GM10847 (cell line): Measurements from ENCODE around the gene SF3B2.

Source experiments
- POLR2A ChIP-seq: IDR thresholded peaks from 2 replicates; pipeline ENCODE4 v1.6.1; 2011; ENCODE audit not compliant: insufficient read length; ENCODE audit errors: extremely low read depth

SF3B2 gene

DNA sequence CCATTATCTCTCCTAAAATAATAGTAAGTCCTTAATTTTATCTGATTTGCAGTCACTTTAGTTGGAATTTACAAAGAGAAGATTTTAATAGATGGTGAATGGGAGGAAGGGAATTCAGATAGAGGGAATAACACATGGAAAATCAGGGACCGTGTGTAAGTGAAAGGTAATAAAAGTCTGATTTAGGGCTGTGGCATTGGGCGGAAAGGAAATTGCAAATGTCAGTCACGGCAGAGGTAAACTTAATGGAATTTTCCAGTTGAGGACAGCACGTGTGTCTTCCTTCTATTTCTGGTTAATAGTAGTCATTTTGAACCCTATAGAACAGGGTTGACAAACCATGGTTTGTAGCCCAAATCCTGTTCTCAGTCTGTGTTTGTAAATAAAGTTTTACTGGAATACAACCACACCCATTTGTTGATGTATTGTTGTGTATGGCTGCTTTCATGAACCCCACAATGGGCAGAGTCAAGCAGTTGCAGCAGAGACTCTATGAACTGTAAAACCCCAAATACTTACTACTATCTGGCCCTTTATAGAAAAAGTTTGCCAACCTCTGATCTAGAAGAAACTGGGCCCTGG lies 52.0 kb downstream of the SF3B2 start:
- TF ChIP-seq POLR2A: no peak

DNA sequence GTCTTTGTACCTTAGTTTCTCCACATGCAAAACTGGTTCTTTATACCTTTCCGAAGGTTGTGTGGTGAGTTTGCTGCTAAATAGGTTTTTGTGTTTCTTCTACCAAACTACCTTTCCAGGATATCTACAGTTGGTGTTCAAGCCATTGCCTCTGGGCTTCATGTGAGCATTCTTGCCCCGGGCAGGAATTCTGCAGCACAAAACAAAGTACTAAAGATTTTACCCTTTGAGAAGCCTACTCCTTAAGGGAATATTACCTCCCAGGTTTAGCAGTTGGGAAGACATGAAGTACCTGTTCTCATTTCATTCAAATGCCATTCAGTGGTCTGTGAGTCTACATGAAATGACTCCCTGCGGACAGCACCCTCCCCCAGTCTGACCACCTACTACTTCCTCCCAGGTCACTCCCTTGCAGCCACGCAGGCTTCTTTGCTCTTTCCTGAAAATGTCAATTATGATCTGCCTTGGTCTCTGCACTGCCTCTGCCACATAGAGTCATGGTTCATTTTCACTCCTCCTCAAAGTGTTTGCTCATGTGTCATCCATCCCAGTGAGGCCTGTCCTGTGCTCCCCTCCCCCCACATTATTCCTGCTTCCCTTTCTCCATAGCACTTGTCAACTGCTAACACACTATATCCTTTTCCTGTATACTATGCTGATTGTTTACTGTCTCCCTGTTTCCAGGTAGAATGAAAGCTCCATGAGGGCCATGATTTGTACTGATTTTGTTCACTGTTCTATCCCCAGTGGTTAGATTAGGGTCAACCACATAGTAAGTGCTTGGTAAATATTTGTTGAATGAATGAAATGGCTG lies 54.8 kb downstream of the SF3B2 start:
- TF ChIP-seq POLR2A: no peak

DNA sequence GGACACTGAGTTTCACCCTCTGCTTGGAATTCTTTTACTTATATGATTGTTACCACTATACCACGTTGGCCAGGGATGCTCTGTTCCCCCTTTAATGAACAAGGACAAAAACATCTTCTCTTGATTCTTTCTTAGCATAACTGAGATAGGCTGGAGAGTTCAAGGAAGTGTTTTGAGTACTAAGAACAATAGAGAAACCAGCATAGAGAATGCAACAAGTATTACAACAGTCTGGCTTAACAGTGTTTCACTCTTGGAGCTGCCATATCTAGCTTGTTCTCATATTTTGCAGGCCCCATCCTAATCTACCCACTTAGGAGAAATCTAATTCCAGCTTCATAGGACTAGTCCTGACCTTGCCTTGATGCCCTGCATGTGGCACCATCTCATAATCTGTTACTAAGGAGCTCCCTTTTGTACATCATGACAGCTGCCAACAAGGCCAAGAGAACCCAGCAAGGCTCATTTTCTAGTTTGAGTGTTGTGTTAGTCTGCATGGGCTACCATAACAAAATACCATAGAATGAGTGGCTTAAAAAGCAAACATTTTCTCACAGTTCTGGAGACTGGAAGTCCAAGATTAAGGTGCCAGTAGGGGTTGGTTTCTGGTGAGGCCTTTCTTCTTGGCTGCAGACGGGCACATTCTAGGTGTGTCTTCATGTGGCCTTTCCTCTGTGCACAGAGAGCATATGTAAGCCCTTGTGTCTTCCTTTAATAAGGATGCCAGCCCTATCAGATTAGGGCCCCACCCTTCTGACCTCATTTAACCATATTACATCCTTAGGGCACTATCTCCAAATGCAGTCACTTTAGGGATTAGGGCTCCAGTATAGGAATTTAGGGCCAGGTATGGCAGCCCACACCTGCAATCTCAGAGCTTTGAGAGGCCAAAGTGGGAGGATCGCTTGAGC lies 55.7 kb downstream of the SF3B2 start:
- TF ChIP-seq POLR2A: no peak

DNA sequence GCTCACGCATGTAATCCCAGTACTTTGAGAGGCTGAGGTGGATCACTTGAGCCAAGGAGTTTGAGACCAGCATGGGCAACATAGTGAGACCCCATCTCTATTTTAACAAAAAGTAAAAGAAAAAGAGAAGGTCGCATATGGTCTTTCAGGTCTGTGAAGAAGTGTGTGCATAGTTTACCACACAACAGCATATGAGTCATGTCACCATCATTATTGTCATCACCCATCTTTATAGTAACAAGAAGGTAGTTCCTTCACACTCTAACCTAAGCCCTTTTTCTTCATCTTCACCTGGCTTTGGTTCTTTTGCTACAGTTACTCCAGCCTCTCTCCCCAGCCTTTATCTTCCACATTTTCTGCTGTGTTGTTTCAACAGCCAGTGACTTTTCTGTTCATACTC lies 57.1 kb downstream of the SF3B2 start:
- TF ChIP-seq POLR2A: no peak

DNA sequence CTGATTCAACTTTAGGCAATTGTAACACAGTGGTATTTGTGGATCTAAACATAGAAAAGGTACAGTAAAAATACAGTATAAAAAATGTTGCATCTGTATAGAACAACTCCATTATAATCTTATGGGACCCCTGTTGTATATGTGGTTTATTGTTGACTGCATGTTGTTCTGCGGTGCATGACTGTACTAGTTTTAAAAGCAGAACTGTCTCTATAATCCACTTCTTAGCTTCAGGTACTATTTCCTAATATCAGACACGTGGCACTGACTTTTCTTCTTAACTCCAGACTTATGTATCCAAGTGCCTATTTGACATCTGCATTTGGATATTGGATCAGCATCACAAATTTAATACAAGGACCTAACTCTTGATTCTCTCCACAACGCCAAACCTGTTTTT lies 59.0 kb downstream of the SF3B2 start:
- no peak for TF ChIP-seq POLR2A

DNA sequence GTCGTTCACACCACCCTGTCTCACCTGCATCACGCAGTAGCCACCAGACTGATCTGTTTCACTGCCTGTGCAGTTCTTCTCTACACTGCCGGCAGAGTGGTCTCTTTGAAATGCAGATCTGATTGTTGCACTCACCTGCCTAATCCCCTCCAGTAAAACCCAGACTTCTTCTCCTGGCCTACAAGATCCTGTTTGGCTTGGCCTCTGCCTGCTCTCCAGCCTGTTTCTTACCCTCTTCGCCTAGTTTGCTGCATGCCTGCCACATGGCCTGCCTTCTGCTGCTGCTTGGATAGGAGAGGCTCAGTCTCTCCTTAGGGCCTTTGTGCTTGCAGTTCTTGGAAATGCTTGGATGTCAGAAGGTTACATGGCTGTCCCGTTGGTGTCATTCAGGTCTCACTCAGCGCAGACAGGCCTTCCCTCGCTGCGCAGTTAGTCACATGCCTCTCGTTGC lies 59.9 kb downstream of the SF3B2 start:
- TF ChIP-seq POLR2A: no peak

DNA sequence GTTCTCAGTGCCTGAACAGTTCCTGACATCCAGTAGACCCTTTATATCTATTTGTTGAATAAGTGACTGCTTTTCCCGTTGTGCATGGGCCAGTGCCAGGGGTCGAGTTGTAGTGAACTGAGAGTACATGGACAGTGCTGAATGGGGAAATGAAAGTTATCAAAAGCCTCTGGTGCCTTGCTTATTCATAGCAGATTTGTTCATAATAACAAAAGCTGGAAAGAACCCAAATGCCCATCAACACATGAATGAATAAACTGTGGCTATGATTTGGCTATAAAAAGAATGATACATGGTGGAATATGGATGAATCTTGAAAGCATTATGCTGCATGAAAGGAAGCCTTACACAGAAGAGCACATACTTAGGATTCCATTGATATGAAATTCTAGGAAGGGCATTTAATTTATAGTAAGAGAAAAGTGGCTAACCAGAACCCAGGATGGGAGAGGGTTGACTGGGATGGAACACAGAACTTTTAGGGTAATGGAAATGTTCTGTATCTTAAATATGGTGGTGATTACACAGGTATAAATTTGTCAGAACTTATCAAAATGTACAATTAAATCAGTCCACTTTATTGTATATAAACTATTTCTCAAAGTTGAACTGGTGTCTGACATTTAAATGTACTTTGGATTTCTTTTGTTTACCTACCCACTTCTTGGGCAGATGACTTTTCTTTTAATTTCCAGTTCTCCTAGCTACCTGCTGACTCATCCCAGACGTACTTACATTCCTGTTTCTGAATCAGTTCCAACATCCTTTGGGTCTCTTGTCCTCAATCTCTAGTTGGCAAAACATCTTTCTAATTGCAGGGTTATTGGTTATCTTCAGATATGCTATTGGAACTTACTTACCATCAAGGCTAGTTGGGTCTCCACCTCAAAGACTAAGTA lies 60.7 kb downstream of the SF3B2 start:
- TF ChIP-seq POLR2A: no peak

DNA sequence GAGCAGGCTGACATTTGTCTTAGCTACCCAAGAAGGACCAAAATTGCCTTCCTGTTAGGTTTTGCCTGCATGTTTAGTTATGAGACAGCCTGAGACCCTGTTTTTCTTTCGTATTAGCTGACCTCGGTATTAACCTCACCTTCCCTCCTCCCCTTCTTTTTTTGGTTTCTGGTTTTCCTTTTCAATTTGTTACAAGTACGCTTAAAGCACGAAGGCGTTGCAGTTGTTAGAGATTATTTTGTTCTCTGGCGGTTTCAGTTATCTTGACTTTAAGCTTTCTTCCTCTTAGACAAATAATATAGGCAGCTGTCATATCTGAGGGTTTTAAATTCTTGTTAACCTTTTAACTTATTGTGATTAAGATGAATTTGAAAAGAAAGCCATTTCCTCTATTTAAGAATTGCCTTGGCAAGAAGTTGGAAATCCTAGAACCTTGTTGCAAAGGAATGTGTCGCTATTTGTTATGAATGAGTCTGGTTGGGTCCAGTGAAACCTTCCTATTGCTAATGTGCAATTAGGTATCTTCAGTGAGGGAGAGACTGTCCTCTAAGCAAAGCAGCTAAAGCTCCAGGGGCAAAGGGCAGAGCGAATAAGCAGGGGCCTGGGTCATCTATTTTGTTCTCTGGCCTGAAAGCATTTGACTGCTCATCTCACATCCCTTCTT lies 63.6 kb downstream of the SF3B2 start:
- no peak for TF ChIP-seq POLR2A

DNA sequence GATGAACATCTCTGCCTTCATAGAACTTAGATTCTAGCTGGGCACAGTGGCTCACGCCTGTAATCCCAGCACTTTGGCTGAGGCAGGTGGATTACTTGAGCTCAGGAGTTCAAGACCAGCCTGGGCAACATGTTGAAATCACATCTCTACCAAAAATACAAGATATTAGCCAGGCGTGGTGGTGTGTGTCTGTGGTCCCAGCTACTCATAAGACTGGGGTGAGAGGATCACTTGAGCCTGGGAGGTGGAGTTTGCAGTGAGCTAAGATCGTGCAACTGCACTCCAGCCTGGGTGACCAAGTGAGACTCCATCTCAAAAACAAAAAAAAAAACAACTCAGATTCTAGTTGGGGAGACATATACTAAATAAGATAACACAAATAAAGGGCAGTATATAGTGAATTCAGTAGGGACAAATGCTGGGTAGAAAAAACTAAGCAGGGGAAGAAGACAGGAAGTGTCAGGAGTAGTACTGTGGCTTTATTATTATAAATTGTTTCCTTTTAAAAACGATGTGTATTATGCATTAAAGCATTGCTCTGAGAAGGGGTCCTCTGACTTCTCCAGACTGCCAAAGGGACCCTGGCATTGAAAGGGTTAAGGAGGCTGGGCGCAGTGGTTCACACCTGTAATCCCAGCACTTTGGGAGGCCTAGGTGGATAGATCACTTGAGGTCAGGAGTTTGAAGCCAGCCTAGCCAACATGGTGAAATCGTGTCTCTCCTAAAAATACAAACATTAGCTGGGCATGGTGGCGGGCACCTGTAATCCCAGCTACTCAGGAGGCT lies 64.6 kb downstream of the SF3B2 start:
- TF ChIP-seq POLR2A: no peak

DNA sequence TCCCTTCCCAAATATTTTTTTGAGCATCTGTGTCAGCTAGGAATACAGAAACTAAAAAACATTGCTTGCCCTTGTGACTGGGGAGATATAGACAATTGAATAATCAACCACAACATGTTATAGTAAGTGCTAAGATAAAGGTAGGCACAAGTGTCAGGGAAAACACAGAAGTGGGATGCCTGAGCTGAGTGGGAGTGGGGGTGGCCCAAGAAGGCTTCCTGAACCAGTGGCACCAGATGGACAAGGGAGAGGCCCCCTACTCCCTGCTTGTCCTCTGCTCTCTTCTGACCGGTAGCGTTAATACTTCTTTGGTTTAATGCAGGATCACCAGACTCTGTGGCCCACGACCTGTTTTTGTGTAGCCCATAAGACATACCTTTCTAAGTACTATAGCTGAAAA lies 66.7 kb downstream of the SF3B2 start:
- TF ChIP-seq POLR2A: no peak
